Immature natural killer cell (primary cell): ENCODE data around the gene OTULIN. TPM values are rescaled to one million over a fixed set of nuclear protein-coding genes. Genes with fewer than 3 reads are reported as not detected.

ENCODE experiments used
- DNase-seq, 3 donors: peaks; one replicate each; pipeline ENCODE4 v3.0.0; 2022; ENCODE audit warnings: mixed read lengths in 1 of 3
- H3K27ac Mint-ChIP-seq, 6 donors: one replicate each; pipeline ENCODE4 v1.8.0; 2020; ENCODE audit warnings: mixed read lengths in 6 of 6, mild to moderate bottlenecking in 5 of 6, inconsistent platforms in 4 of 6, moderate library complexity in 3 of 6
- H3K27me3 Mint-ChIP-seq, 3 donors: one replicate each; pipeline ENCODE4 v1.8.0; 2020 to 2021; ENCODE audit warnings: low read depth in 3 of 3, mild to moderate bottlenecking in 3 of 3, mixed read lengths in 3 of 3, moderate library complexity in 3 of 3, inconsistent platforms in 1 of 3
- H3K36me3 Mint-ChIP-seq, 3 donors: one replicate each; pipeline ENCODE4 v1.8.0; 2020; ENCODE audit warnings: mixed read lengths in 3 of 3, inconsistent platforms in 2 of 3, mild to moderate bottlenecking in 2 of 3
- H3K4me1 Mint-ChIP-seq, 2 donors: one replicate each; pipeline ENCODE4 v1.8.0; 2020; ENCODE audit warnings: inconsistent platforms in 2 of 2, mild to moderate bottlenecking in 2 of 2, mixed read lengths in 2 of 2, moderate library complexity in 1 of 2
- H3K4me3 Mint-ChIP-seq, 5 donors: one replicate each; pipeline ENCODE4 v1.8.0; 2020; ENCODE audit warnings: mild to moderate bottlenecking in 5 of 5, mixed read lengths in 5 of 5, inconsistent platforms in 3 of 5, moderate library complexity in 3 of 5
- H3K9me3 Mint-ChIP-seq, 6 donors: one replicate each; pipeline ENCODE4 v1.8.0; 2020; ENCODE audit warnings: mild to moderate bottlenecking in 6 of 6, mixed read lengths in 6 of 6, inconsistent platforms in 4 of 6, moderate library complexity in 3 of 6
- polyA plus RNA-seq, 3 donors: library from polyadenylated mRNA; unstranded; fragments of 300-500 nt; fragmentation: Illumina TruSeq; gene quantifications; one replicate each; pipeline ENCODE4 v1.2.3, GENCODE V29; 2021

OTULIN gene
- polyA plus RNA-seq, 3 donors from 2014 or later = 15.4 to 23.8 (median 20.4) TPM

DNA sequence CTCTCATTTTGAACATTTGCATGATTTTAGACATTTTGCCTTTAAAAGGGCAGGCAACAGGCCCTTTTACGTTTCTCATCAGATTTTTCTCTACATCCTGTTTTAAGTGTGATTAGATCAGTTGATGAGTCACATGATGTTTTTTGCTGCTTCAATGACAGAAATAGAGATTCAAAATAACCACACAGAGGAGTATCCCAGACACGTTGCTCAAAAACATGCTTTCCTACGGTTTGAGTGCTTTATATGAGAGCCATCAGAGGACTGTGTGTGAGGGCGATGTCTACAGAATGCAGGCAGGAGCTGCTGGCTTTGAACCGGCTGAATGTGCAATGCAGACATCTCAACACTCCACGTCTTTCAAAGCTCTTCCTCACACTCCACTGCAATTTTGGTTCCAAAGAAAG, 42.1 kb downstream of the OTULIN start:
- peaks cover 2 to 5% (median 3%) of the 10 kb centered on the region in 3 donors for H3K27me3 Mint-ChIP-seq
- no peaks in the 10 kb centered on the region for H3K9me3 Mint-ChIP-seq
- DNase-seq = peak; percentile 42 to 57 (median 46)
- H3K36me3 Mint-ChIP-seq = peaks cover 24 to 31% (median 24%) of the 10 kb centered on the region in 3 donors
- H3K4me1 Mint-ChIP-seq = peaks cover 63 to 75% of the 10 kb centered on the region in 2 donors
- peak overlapping the region; percentile 57 to 80 (median 69) for H3K4me3 Mint-ChIP-seq
- H3K27ac Mint-ChIP-seq = peak overlapping the region; percentile 87 to 99 (median 96)

GRCh38 chr5:14707811-14708390, 43.4 kb downstream of the OTULIN start:
- Mint-ChIP-seq H3K36me3 (peaks cover 33 to 42% (median 33%) of the 10 kb centered on the region in 3 donors), H3K27ac (peak overlapping the region; percentile 32 to 99 (median 74)), H3K9me3 (no peaks in the 10 kb centered on the region), H3K4me3 (peak overlapping the region in 1 of 5 donors; percentile 25), H3K4me1 (peaks cover 50 to 62% of the 10 kb centered on the region in 2 donors), H3K27me3 (peaks cover 0 to 2% (median 2%) of the 10 kb centered on the region in 3 donors)
- no peak for DNase-seq

GRCh38 chr5:14708551-14708950, 44.0 kb downstream of the OTULIN start:
- DNase-seq = no peak
- H3K4me3 Mint-ChIP-seq = no peak overlapping the region

GRCh38 chr5:14710313-14710994, 45.9 kb downstream of the OTULIN start:
- no peak for DNase-seq
- H3K4me1 Mint-ChIP-seq = peaks cover 37 to 40% of the 10 kb centered on the region in 2 donors
- H3K27ac Mint-ChIP-seq = peak overlapping the region in 1 of 6 donors; percentile 44
- H3K36me3 Mint-ChIP-seq = peaks cover 33 to 39% (median 33%) of the 10 kb centered on the region in 3 donors
- H3K27me3 Mint-ChIP-seq = peaks cover 0 to 2% (median 2%) of the 10 kb centered on the region in 3 donors
- no peaks in the 10 kb centered on the region for H3K9me3 Mint-ChIP-seq
- H3K4me3 Mint-ChIP-seq = no peak overlapping the region

More at GRCh38 chr5:14708551-14708950, 44.0 kb downstream of the OTULIN start:
- H3K9me3 Mint-ChIP-seq = no peaks in the 10 kb centered on the region
- H3K4me1 Mint-ChIP-seq = peaks cover 45 to 56% of the 10 kb centered on the region in 2 donors
- H3K36me3 Mint-ChIP-seq = peaks cover 33 to 40% (median 33%) of the 10 kb centered on the region in 3 donors
- H3K27ac Mint-ChIP-seq = peak overlapping the region; percentile 26 to 99 (median 64)
- peaks cover 0 to 2% (median 2%) of the 10 kb centered on the region in 3 donors for H3K27me3 Mint-ChIP-seq

GRCh38 chr5:14712131-14712530, 47.6 kb downstream of the OTULIN start:
- peaks cover 20 to 24% of the 10 kb centered on the region in 2 donors for H3K4me1 Mint-ChIP-seq
- H3K27me3 Mint-ChIP-seq = peaks cover 2 to 6% (median 3%) of the 10 kb centered on the region in 3 donors
- no peak for DNase-seq
- no peaks in the 10 kb centered on the region for H3K9me3 Mint-ChIP-seq
- H3K27ac Mint-ChIP-seq = peak overlapping the region in 2 of 6 donors; percentile 32 to 76
- no peak overlapping the region for H3K4me3 Mint-ChIP-seq
- H3K36me3 Mint-ChIP-seq = peaks cover 33 to 41% (median 36%) of the 10 kb centered on the region in 3 donors

DNA sequence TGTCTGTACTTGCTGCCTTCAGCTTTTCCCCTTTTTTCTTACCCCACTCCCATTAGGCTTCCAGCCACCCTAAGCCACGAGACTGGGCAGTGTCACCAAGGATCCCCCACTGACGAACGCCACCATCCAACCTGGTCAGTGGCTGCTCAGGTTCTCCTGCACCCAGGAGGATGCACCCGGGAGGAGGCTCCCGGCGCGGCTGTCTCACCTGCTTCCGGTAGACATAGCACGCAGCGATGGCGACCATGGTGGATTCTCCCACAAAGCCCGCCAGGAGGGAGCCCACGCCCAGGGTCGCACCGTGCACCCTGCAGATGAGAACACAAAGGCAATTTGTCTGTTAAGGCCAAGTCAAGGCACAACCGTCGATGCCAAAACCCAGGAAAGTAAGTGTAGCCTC, 48.1 kb downstream of the OTULIN start:
- Mint-ChIP-seq H3K36me3 (peaks cover 35 to 43% (median 36%) of the 10 kb centered on the region in 3 donors), H3K4me3 (no peak overlapping the region), H3K27ac (peak overlapping the region in 2 of 6 donors; percentile 1 to 15), H3K4me1 (peaks cover 15 to 18% of the 10 kb centered on the region in 2 donors), H3K9me3 (no peaks in the 10 kb centered on the region), H3K27me3 (peaks cover 2 to 6% (median 3%) of the 10 kb centered on the region in 3 donors)
- DNase-seq = no peak

DNA sequence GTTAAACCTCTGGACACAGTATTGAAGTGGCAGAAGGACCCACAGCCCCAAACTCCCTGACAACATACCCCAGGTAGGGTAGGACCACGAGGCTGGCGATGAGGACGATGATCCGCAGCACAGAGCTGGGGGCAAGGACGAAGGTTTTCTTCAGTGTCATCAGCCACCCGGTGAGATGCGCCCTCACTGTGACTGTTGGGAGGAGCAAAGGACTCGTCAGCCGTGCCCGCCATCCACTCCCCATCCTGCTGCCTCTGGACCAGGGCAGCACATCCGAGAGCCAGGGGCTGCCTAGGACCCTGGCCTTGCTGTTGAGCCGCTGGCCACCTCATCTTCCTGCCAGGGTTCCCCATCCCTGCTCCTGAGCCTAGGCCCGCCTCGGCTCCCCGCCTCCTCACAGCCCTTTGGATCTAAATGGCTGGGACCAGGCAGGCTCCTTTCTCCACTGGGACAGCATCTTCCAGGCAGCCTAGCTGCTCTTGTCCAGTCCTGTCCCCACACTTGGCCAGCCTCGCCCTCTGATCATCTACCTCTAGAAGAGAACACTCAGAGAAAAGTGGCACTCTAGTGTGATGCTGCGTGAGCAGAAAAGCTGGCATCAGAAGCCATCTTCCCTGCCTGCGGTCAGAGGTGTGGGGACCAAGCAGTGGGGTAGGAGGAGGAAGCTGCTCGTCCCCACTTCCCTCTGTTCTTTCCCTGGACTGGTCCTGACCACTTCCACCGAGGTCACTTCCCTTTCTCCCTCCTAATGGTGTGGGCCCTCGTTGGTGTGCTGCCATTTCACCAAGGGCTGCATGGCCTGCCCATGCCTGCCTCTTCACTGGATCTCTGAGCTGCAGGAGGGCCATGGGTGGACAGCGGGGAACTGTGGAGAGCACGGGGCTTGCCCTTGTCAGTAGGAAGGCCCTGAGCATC, 49.2 kb downstream of the OTULIN start:
- peaks cover 32 to 40% (median 36%) of the 10 kb centered on the region in 3 donors for H3K36me3 Mint-ChIP-seq

GRCh38 chr5:14714706-14715105, 50.2 kb downstream of the OTULIN start:
- H3K4me1 Mint-ChIP-seq = peaks cover under 1 to 1% of the 10 kb centered on the region in 2 donors
- H3K9me3 Mint-ChIP-seq = no peaks in the 10 kb centered on the region
- H3K27me3 Mint-ChIP-seq = peaks cover 2 to 14% (median 3%) of the 10 kb centered on the region in 3 donors
- peak overlapping the region in 1 of 6 donors; percentile 40 for H3K27ac Mint-ChIP-seq
- H3K36me3 Mint-ChIP-seq = peaks cover 26 to 34% (median 31%) of the 10 kb centered on the region in 3 donors
- DNase-seq = no peak
- H3K4me3 Mint-ChIP-seq = no peak overlapping the region

More for the DNA sequence above, 49.2 kb downstream of the OTULIN start:
- DNase-seq = no peak
- Mint-ChIP-seq H3K27me3 (peaks cover 2 to 10% (median 3%) of the 10 kb centered on the region in 3 donors), H3K4me1 (peaks cover 6 to 8% of the 10 kb centered on the region in 2 donors), H3K9me3 (no peaks in the 10 kb centered on the region), H3K4me3 (no peak overlapping the region), H3K27ac (peak overlapping the region in 4 of 6 donors; percentile 44 to 66 (median 60))

DNA sequence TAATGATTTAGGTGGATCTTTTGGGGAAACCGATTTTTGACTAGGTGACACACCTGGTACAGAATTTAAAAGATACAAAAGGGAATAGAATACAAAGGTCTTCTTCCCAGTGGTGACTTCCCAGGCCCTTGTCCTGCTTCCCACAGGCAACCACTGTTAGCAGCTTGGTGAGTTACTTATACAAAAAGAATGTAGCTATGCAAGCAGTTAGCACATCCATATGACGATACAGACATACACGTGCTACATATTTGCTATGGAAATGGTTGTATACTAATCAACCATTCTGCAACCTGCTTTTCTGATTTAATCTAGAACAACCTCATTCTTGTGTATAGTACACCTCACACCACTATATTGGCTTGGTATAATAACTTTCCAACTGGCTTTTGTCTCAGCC, 51.0 kb downstream of the OTULIN start:
- Mint-ChIP-seq H3K4me3 (no peak overlapping the region), H3K27me3 (peaks cover 2 to 13% (median 3%) of the 10 kb centered on the region in 3 donors), H3K36me3 (peaks cover 20 to 28% (median 25%) of the 10 kb centered on the region in 3 donors), H3K4me1 (peaks cover 0 to 3% of the 10 kb centered on the region in 2 donors), H3K9me3 (no peaks in the 10 kb centered on the region), H3K27ac (peak overlapping the region in 3 of 6 donors; percentile 6 to 43 (median 30))
- no peak for DNase-seq

- H3K4me3 Mint-ChIP-seq = no peak overlapping the region
- no peak for DNase-seq
- H3K36me3 Mint-ChIP-seq = peaks cover 12 to 18% (median 12%) of the 10 kb centered on the region in 3 donors
- peak overlapping the region in 5 of 6 donors; percentile 10 to 58 (median 28) for H3K27ac Mint-ChIP-seq
- H3K4me1 Mint-ChIP-seq = peaks cover 0 to 3% of the 10 kb centered on the region in 2 donors
- H3K27me3 Mint-ChIP-seq = peaks cover 2 to 12% (median 3%) of the 10 kb centered on the region in 3 donors
- H3K9me3 Mint-ChIP-seq = no peaks in the 10 kb centered on the region
Observed at GRCh38 chr5:14716755-14717752, 52.5 kb downstream of the OTULIN start.

- Mint-ChIP-seq H3K36me3 (peaks cover 6 to 11% (median 7%) of the 10 kb centered on the region in 3 donors), H3K27me3 (peaks cover 0 to 12% (median 3%) of the 10 kb centered on the region in 3 donors), H3K4me3 (no peak overlapping the region), H3K4me1 (peaks cover 0 to 5% of the 10 kb centered on the region in 2 donors), H3K27ac (peak overlapping the region in 3 of 6 donors; percentile 26 to 78 (median 64)), H3K9me3 (no peaks in the 10 kb centered on the region)
- no peak for DNase-seq
Observed at GRCh38 chr5:14718778-14719177, 54.3 kb downstream of the OTULIN start.

DNA sequence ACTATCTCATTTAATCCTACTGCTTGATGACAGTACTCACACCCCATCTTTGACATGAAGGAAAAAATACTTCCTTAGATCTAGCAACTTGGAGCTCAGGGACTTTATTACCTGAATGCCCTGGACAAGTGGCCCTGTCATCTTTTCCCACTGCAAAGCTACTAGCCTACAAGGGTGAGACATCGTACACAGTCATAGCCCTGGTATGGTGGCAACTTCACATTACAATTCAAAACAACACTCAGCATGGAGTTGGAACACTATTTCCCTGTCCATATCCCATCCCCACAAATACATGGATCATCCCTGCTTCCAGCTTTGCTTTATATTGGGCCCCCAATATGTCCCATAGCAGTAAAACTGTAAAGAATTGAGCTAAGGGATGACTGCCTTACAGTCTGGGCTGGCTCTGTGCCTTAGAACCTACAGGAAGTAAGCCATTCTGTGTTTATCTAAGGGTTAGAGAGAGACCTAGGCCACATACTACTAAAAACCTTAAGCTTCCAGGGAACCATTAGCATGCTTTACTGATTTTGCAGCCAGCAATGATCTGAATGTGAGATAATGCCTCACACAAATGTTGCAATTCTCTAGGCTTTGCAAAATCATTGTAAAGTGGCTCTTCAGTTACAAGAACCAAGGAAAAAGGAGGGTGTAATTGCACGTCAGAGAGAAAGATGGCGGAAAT, 55.9 kb downstream of the OTULIN start:
- peaks cover 0 to 12% (median 3%) of the 10 kb centered on the region in 3 donors for H3K27me3 Mint-ChIP-seq
- peaks cover 6 to 11% (median 7%) of the 10 kb centered on the region in 3 donors for H3K36me3 Mint-ChIP-seq
- peaks cover 0 to 5% of the 10 kb centered on the region in 2 donors for H3K4me1 Mint-ChIP-seq
- no peak overlapping the region for H3K27ac Mint-ChIP-seq
- no peaks in the 10 kb centered on the region for H3K9me3 Mint-ChIP-seq
- no peak overlapping the region for H3K4me3 Mint-ChIP-seq
- no peak for DNase-seq
